Suprapubic skin (tissue), 3 donors: ENCODE data around the gene ATP6V1F.

Experiments
- CTCF ChIP-seq, 2 donors: fragments of 200-600 bp in 1 of 2; fragments of 450-650 bp in 1 of 2; sonication (generic) in 1 of 2; IDR thresholded peaks; one replicate each; pipeline ENCODE4 v1.5.1; 2016 to 2019; ENCODE audit warnings: antibody characterized with exemption in 2 of 2, mild to moderate bottlenecking in 1 of 2, moderate library complexity in 1 of 2
- POLR2A ChIP-seq, 2 donors: fragments of 450-650 bp; IDR thresholded peaks; one replicate each; pipeline ENCODE4 v1.6.1; 2017; ENCODE audit warnings: antibody characterized with exemption in 2 of 2, mild to moderate bottlenecking in 2 of 2, moderate library complexity in 2 of 2

- no peak for TF ChIP-seq POLR2A (IDR thresholded peaks at IDR 0.05)
- no peak for TF ChIP-seq CTCF (IDR thresholded peaks at IDR 0.05)
These were observed 5.4 kb downstream of the ATP6V1F start for GRCh38 chr7:128867842-128868623.
